ENCODE results near the gene TMCC3.
"Not testable (repeated sequence)": the region's sequence is repeated elsewhere in the genome, so short reads cannot be mapped to it uniquely, and the experiment has no call there.

TMCC3 gene, protein sequence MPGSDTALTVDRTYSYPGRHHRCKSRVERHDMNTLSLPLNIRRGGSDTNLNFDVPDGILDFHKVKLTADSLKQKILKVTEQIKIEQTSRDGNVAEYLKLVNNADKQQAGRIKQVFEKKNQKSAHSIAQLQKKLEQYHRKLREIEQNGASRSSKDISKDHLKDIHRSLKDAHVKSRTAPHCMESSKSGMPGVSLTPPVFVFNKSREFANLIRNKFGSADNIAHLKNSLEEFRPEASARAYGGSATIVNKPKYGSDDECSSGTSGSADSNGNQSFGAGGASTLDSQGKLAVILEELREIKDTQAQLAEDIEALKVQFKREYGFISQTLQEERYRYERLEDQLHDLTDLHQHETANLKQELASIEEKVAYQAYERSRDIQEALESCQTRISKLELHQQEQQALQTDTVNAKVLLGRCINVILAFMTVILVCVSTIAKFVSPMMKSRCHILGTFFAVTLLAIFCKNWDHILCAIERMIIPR

DNA sequence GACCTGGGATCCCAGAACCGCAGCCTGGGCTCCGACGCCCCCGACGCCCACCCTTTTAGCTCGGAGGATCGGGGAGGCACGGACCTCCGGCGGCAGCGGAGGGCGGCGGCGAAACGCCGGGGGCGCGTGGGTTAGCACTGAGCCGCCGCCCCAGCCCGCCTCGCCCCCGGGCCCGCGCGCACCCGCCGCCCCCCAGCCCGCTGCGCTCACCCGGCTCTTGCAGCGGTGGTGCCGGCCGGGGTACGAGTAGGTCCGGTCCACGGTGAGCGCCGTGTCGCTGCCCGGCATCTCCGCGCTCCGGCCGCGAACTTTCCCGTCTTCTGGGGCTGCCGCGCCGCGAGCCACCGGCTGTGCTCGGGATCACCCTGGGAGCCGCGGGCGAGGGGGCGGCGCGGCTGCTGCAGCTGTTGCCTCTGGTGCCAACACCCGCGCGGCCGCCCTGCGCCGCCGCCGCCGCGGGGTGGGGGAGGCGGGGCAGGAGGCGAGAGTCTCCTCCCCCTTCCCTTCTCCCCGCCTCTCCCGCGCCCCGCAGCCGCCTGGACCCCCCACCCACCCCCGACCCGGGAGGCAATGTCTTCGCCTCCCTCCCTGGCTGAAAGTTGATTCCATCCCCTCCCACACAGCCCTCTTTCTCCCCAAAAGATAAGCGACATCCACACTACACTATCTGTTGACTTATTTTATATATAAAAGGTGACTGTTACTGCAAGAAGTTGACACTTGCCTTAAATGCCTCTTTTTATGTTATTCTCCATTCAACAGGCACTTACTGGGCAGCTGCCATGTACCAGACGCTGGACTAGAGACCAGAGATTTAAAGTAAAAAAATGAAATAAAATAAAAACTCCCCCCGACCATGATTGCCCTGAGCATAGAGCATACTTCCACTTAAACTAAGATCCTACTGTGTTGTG, at the start of gene TMCC3:
Gene TMCC3 (minus strand): TSS at position 415 of the 914 bp plus-strand sequence. CDS start 127 bp downstream, at position 288.
- peak; percentile 73 for DNase-seq

DNA sequence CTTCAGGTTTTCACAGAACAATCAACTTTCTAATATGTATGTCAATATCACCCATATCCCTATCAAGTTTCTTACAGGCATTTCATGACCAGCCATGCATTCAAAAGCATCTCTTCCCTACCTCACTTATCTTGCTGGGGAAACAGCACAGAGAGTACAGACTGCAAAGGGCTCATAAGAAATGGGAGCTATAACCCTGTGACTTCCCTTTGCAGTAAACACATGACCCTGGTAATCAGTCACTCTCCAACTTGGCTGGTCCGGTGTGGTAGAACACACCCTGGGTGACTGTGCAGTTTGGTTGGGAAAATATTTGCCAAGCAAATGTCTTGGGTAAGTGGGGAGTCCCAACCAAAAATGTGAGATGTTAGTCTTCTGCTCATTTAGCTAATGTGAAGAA, 49.4 kb upstream of the TMCC3 start:
- no peak for DNase-seq

DNA sequence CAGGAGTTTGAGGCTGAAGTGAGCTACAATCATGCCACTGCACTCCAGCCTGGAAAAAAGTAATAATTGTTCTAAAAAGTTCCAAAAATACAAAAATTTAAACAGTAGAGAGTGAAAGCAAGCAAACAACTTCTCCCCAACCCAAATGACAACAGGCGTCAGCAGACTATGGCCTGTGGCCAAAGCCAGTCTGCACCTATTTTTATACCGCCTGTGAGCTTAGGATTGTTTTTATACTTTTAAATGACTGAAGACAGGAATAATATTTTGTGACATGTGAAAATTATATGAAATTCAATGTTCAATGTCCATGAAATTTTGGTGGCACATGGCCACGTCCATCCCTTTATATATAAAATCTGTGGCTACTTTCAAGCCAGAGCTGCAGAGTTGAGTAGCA, 48.2 kb upstream of the TMCC3 start:
- no peak for DNase-seq

- no peak for DNase-seq
Observed at GRCh38 chr12:94697631-94698030, 47.3 kb upstream of the TMCC3 start.

GRCh38 chr12:94694732-94695131, 44.4 kb upstream of the TMCC3 start:
- DNase-seq = no peak

DNA sequence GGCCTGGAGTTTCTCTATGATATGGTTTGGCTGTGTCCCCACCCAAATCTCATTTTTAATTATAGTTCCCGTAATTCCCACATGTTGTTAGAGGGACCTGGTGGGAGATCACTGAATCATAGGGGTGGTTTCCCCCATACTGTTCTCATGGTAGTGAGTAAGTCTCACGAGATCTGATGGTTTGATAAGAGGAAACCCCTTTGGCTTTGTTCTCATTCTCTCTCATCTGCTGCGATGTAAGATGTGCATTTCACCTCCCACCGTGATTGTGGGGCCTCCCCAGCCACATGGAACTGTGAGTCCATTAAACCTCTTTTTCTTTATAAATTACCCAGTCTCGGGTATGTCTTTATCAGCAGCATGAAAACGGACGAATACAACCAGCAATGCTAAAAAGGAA, 42.5 kb upstream of the TMCC3 start:
- not testable (repeated sequence) for DNase-seq

GRCh38 chr12:94690198-94690771, 39.9 kb upstream of the TMCC3 start:
- DNase-seq = no peak

GRCh38 chr12:94689646-94690036, 39.3 kb upstream of the TMCC3 start:
- DNase-seq = no peak

- no peak for DNase-seq
Observed at GRCh38 chr12:94689002-94689645, 38.8 kb upstream of the TMCC3 start.

DNA sequence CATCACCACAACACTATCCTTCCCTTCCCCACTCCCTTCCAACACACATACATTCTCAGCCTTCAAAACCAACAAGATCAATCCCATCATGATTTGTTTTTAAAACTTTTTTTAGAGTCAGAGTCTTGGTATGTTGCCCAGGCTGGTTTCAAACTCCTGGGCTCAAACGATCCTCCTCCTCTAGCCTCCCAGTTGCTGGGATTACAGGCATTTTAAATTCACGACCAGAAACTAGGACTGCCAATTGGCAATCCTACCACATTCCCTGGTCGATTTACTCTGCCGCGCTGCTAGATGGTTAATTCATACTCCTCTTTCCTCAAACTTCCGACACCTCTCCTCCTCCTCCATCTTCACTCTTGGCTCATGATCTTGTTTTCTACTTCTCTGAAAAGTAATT, 37.5 kb upstream of the TMCC3 start:
- no peak for DNase-seq

GRCh38 chr12:94686834-94687628, 36.7 kb upstream of the TMCC3 start:
- no peak for DNase-seq

- no peak for DNase-seq
Observed at GRCh38 chr12:94684416-94685142, 34.2 kb upstream of the TMCC3 start.

DNA sequence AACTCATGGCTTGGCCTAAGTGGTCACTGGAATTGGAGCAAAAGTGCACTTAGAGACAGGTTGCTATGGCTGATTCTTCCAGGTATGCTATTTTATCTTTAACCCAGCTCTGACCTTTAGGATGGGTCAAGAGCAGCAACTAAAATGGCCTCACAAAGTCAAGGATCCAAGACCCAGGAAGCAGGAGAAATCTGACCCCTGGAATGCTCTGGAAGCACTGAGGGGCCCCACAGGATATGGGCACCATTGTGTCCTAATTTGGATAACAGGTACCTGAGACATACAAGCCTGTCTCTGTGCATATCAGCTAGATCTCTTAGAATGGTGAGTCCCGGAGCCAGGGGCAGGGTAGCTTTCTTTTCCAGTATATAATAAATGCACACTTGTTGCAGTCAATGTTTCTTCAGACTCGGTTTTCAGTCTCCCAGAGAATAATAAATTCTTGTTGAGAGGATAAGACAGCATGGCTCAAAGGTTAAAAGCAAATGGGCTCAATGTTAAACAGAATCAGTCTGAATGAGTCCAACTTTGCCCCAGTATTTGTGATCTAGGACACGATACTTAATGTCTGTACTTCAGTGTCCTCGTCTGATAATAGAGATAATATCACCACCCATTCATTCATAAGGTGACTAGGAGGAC, 29.3 kb upstream of the TMCC3 start:
- no peak for DNase-seq

DNA sequence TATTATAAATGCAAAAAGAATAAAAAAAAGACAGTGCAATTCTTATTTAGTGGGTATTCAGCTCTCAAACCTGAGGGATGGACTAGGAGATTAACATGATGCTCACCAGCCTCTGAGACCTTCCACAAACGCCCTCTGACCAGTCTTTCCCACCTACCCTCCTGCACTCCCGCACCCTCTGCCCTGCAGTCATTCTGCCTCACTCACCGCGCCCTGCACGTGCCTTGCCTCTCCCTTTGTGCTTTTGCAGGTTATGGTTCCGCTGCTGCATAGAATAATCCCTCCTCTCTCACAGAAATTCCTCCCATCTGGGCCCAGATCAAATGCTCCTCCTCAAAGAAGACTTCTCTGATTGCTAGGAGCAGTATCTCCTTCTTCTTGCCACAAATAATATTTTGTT, 28.5 kb upstream of the TMCC3 start:
- DNase-seq = no peak

DNA sequence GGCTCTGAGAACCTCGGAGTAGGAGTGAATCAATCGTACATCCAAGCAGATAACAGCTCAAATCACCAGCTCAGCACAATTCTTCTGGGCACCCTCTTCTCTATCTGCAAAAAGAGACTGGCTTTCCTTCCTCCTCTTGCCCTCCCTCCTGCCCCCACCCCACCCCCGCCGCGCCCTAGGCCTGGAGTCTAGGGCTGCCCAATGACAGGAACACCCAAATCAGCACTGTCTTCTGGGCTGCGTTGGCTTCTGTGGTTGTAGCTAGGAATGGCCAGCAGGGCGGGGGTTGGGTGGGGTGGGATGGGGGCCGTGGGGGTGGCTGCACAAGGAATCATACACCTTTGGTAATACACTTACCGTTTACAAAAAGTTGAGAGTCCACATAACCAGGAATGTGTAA, 28.0 kb upstream of the TMCC3 start:
- DNase-seq = no peak

DNA sequence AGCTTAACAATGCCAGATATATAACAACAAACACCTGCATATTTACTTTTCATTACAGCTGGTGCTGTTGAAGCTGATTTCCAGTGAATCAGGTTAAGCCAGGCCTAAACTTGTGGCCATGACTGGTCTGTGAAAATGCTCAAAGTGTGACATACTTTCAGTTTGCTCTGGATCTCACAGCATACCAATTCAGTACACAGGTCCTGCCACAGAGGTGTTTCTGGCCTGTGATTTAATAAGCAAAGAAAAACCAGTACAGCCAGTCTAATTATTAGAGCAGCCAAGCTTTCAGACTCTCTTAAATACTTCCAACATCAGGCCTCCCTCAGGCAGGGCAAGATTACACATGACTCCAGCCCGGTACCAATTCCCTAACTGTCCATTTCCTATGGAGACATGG, 27.4 kb upstream of the TMCC3 start:
- DNase-seq = no peak

- DNase-seq = no peak
Observed at GRCh38 chr12:94676922-94677321, 26.6 kb upstream of the TMCC3 start.

- no peak for DNase-seq
Observed at GRCh38 chr12:94676031-94676641, 25.8 kb upstream of the TMCC3 start.

DNA sequence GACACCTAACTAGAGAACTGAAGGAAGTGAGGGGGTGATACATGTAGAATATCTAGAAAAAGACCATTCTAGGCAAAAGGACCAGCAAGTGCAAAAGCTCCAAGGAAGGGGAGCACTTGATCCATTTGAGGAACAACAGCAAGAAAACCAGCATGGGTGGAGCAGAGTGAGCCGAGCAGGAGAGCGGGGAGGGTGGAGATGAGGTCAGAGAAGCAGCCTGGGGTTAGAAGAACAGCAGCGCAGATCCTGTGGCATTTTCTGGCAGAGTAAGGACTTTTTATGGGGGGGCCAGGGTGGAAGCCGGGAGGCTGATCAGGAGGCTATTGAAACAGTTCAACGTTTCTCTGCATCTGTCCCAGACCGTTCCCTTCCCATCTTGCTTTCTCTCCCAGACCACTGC, 24.5 kb upstream of the TMCC3 start:
- DNase-seq = no peak

DNA sequence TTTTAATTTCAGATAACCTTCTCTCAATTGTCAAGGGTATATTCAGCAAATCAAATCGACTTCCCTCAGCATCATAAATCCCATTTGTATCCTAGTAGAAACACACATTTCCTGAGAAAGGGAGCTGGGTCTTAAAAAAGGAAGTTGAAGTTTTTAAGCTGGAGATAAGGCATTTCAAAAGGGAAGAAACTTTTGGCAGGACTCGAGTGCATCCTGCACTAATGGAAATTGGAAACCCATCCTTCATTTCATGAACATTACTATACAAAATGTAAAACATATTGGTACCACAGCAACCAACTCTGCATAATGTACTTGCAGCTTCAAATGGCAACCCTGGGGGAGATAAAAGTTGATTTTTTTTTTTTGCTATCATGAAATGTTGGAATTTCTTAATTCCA, 23.7 kb upstream of the TMCC3 start:
- no peak for DNase-seq
